GM19239 (cell line): Measurements from ENCODE around the gene ARHGEF33.
A peak's percentile ranks its signal among the peaks of the same experiment; 100 is the strongest.

Experiments
- DNase-seq: peaks from one replicate; pipeline ENCODE4 v3.0.0; 2011; ENCODE audit warnings: low spot score; ENCODE audit not compliant: insufficient read length
- FAIRE-seq: peaks from 2 replicates; lab custom pipeline; 2011; peaks lifted over from hg19 to GRCh38; lab: Jason Lieb, UNC

ARHGEF33 gene

GRCh38 chr2:38948995-38949394 lies 59.3 kb downstream of the ARHGEF33 start:
- DNase-seq, result no peak
- no peak for FAIRE-seq

- no peak for DNase-seq
- FAIRE-seq, result no peak
Measured at GRCh38 chr2:38951766-38952165, 62.1 kb downstream of the ARHGEF33 start.

GRCh38 chr2:38957972-38958371 lies 68.3 kb downstream of the ARHGEF33 start:
- no peak for FAIRE-seq
- DNase-seq, result no peak

GRCh38 chr2:38959466-38959865 lies 69.8 kb downstream of the ARHGEF33 start:
- FAIRE-seq, result no peak
- no peak for DNase-seq

- DNase-seq (peak; percentile 61), FAIRE-seq (no peak)
Measured at GRCh38 chr2:38959938-38960608, 70.4 kb downstream of the ARHGEF33 start.

GRCh38 chr2:38960609-38961320 lies 71.1 kb downstream of the ARHGEF33 start:
- no peak for FAIRE-seq
- DNase-seq, result no peak

GRCh38 chr2:38966006-38966405 lies 76.3 kb downstream of the ARHGEF33 start:
- FAIRE-seq, result no peak
- no peak for DNase-seq

- FAIRE-seq (no peak), DNase-seq (no peak)
Measured at GRCh38 chr2:38966678-38967077, 77.0 kb downstream of the ARHGEF33 start.

GRCh38 chr2:38968021-38968420 lies 78.3 kb downstream of the ARHGEF33 start:
- no peak for DNase-seq
- FAIRE-seq, result no peak

GRCh38 chr2:38971377-38971776 lies 81.7 kb downstream of the ARHGEF33 start:
- FAIRE-seq, result no peak

GRCh38 chr2:38973266-38973665 lies 83.6 kb downstream of the ARHGEF33 start:
- FAIRE-seq (no peak), DNase-seq (no peak)

More at GRCh38 chr2:38971377-38971776, 81.7 kb downstream of the ARHGEF33 start:
- no peak for DNase-seq

- no peak for DNase-seq
- no peak for FAIRE-seq
Measured at GRCh38 chr2:38975042-38975441, 85.4 kb downstream of the ARHGEF33 start.

- no peak for FAIRE-seq
Measured at GRCh38 chr2:38977047-38977446, 87.4 kb downstream of the ARHGEF33 start.

GRCh38 chr2:38978296-38978903 lies 88.7 kb downstream of the ARHGEF33 start:
- FAIRE-seq (no peak), DNase-seq (no peak)

More at GRCh38 chr2:38977047-38977446, 87.4 kb downstream of the ARHGEF33 start:
- DNase-seq, result no peak

GRCh38 chr2:38978908-38979307 lies 89.2 kb downstream of the ARHGEF33 start:
- DNase-seq, result no peak
- no peak for FAIRE-seq

- FAIRE-seq (no peak), DNase-seq (no peak)
Measured at GRCh38 chr2:38981003-38981669, 91.5 kb downstream of the ARHGEF33 start.

- FAIRE-seq (no peak), DNase-seq (no peak)
Measured at GRCh38 chr2:38981670-38982357, 92.1 kb downstream of the ARHGEF33 start.

GRCh38 chr2:38982498-38982897 lies 92.8 kb downstream of the ARHGEF33 start:
- no peak for DNase-seq
- FAIRE-seq, result no peak

GRCh38 chr2:38988716-38989115 lies 99.0 kb downstream of the ARHGEF33 start:
- DNase-seq (no peak), FAIRE-seq (no peak)

- FAIRE-seq (no peak), DNase-seq (no peak)
Measured at GRCh38 chr2:38991899-38992298, 102.2 kb downstream of the ARHGEF33 start.
